ENCODE data around the gene FAM50A.

Gene FAM50A

GRCh38 chrX:154471839-154472684 is 28.1 kb downstream of the FAM50A start:
- in situ Hi-C loops (cut with HindIII; ENCODE audit: low sequenced_read_pairs): no loop called here
- no peak overlapping the region for H3K4me3 ChIP-seq (ENCODE audit: low read depth, low read length)
- TF ChIP-seq CTCF (IDR thresholded peaks at IDR 0.05; ENCODE audit: low read depth, low read length, missing control alignments): no peak
- DNase-seq (ENCODE audit: low read depth): no peak

GRCh38 chrX:154472685-154473632 is 29.0 kb downstream of the FAM50A start:
- DNase-seq (ENCODE audit: low read depth): no peak
- TF ChIP-seq CTCF (IDR thresholded peaks at IDR 0.05; ENCODE audit: low read depth, low read length, missing control alignments): no peak
- in situ Hi-C loops (cut with HindIII; ENCODE audit: low sequenced_read_pairs): no loop called here
- no peak overlapping the region for H3K4me3 ChIP-seq (ENCODE audit: low read depth, low read length)

GRCh38 chrX:154473683-154474082 is 29.7 kb downstream of the FAM50A start:
- no peak overlapping the region for H3K4me3 ChIP-seq (ENCODE audit: low read depth, low read length)
- TF ChIP-seq CTCF (IDR thresholded peaks at IDR 0.05; ENCODE audit: low read depth, low read length, missing control alignments): no peak
- no peak for DNase-seq (ENCODE audit: low read depth)
- in situ Hi-C loops (cut with HindIII; ENCODE audit: low sequenced_read_pairs): no loop called here

GRCh38 chrX:154476821-154477220 is 32.9 kb downstream of the FAM50A start:
- no peak for TF ChIP-seq CTCF (IDR thresholded peaks at IDR 0.05; ENCODE audit: low read depth, low read length, missing control alignments)
- no peak overlapping the region for H3K4me3 ChIP-seq (ENCODE audit: low read depth, low read length)
- in situ Hi-C loops (cut with HindIII; ENCODE audit: low sequenced_read_pairs): no loop called here
- DNase-seq (ENCODE audit: low read depth): no peak

GRCh38 chrX:154477891-154478477 is 34.0 kb downstream of the FAM50A start:
- DNase-seq (ENCODE audit: low read depth): no peak
- in situ Hi-C loops (cut with HindIII; ENCODE audit: low sequenced_read_pairs): no loop called here
- H3K4me3 ChIP-seq (ENCODE audit: low read depth, low read length): peak overlapping the region; percentile 37
- TF ChIP-seq CTCF (IDR thresholded peaks at IDR 0.05; ENCODE audit: low read depth, low read length, missing control alignments): no peak

All from astrocyte of the cerebellum (primary cell).